Measurements from ENCODE around the gene DENND1B.

DNA sequence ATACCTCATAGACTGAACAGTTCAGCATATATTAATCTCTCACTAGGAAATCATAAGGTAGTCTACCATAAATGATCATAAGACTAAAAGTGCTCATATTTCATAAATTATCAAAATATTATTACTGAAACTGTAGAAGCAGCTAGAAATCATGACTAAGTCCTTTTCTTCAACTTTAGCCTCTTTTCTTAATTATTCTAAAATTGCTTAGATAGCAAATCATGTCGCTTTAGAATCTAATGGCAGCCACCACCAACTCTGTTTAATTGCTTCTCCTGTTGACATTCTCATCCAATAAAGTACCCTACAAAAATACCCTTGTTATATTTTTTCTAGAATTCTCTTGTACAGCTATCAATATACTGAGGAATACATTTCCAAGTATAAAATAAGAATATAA lies 102.9 kb downstream of the DENND1B start:
- no peak for TF ChIP-seq CTCF (IDR thresholded peaks at IDR 0.05; ENCODE audit: poor library complexity)
- TF ChIP-seq EZH2 (IDR thresholded peaks at IDR 0.05; ENCODE audit: borderline replicate concordance) = no peak
